HG03520 (cell line): ENCODE measurements around the gene SKOR1.

ENCODE experiments used
- ATAC-seq: cut with Tn5 transposase; IDR thresholded peaks from one replicate; pipeline ENCODE4 v1.9.1; 2021; ENCODE audit warnings: mild to moderate bottlenecking, moderate library complexity; ENCODE audit not compliant: unreplicated experiment

The SKOR1 gene

DNA sequence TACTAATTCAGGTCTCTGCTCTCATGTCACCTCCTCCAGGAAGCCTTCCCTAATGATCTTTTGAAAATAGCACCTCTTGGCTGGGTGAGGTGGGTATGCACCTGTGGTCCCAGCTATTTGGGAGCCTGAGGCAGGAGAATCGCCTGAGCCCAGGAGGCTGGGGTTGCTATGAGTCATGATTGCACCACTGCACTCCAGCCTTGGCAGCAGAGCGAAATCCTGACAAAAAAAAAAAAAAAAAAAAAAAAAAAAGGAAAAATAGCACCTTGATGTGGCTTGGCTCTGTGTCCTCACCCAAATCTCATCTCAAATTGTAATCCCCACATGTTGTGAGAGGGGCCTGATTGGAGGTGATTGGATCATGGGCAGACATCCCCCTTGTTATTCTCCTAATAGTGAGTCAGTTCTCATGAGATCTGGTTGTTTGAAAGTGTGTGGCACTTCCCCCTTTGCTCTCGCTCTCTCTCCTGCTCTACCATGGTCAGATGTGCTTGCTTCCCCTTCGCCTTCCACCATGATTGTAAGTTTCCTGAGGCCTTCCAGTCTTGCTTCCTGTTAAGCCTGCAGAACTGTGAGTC is 25.8 kb downstream of the SKOR1 start:
- ATAC-seq = no peak

- ATAC-seq = no peak
Observed at GRCh38 chr15:67852418-67852817, 27.1 kb downstream of the SKOR1 start.

GRCh38 chr15:67853454-67853853 is 28.1 kb downstream of the SKOR1 start:
- no peak for ATAC-seq

DNA sequence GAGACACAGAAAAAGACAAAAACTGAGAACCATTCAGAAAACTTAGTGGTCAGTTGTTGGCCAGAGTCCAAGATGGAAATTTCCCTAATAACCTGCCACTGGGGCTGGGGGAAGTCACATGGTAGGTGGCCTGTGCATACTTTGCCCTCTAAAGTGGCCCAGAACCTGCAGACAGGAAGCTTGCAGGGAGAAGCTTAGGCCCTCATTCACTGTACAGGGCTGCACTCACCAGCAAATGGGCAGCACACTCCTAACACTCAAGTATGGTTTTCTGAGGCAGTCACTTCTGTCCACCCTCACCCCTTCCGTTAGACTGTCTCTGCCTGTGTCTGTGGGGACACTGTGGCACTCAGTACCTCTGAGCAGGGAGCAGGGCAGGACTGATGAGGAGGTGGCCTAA is 29.0 kb downstream of the SKOR1 start:
- no peak for ATAC-seq

DNA sequence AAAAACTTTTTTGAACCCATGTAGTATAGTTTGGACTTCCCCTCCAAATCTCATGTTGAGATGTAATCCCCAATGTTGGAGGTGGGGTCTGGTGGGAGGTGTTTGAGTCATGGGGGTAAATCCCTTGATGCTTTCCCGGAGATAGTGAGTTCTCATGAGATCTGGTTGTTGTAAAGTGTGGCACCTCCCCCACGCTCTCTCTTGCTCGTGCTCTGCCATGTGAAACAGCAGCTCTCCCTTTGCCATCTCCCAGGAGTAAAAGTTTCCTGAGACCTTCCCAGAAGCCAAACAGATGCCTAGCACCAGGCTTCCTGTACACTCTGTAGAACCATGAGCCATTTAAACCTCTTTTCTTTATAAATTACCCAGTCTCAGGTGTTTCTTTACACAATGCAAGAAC is 30.5 kb downstream of the SKOR1 start:
- ATAC-seq = no peak

- ATAC-seq = no peak
Observed at GRCh38 chr15:67857220-67857619, 31.9 kb downstream of the SKOR1 start.

GRCh38 chr15:67859331-67859946 is 34.1 kb downstream of the SKOR1 start:
- no peak for ATAC-seq

DNA sequence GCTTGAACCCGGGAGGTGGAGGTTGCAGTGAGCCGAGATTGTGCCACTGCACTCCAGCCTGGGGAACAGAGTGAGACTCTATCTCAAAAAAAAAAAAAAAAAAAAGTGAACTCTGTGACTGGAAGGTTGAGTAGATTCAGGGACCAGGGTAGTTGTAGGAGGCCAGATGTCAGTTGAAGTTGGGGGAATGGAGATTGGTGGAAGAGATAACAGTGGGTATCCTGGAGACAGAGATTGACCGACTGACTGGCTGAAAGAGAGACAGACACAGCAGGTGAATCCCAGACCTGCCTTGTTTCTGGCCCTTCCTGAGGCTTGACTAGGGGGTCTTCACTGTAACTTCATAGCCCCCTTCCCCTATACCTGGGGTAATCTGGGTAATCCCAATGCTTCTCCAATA is 36.7 kb downstream of the SKOR1 start:
- ATAC-seq = no peak

DNA sequence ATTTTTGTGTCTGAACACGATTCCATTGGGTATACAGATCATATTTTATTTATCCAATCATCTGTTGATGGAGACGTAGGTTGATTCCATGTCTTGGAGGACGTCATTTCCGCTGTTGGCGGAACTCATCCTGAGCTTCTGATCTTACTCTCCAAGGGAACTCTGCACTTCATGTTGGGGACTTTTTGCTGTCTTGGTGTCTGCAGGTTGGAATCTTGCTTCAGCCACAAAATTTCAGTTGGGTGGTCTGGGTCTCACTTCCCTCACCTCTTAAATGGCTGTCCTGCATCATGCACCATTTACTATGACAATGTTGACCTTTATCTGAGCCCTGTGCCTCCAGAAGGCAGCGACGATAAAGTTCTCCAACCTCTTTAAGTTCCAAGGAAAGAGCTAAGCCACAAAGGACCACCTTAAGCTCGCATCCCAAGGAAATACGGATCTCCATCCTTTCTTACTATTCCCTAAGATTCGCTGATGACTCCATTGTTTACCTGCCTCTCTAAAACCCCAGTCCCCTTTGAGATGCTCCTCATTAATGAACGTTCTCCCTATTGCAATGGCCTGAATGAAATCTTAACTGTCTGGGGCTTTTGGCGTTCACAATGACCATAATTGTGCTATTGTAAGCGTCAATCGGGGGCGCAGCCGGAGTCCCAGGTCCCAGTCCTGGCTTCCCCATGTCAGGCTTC is 37.6 kb downstream of the SKOR1 start:
- no peak for ATAC-seq

DNA sequence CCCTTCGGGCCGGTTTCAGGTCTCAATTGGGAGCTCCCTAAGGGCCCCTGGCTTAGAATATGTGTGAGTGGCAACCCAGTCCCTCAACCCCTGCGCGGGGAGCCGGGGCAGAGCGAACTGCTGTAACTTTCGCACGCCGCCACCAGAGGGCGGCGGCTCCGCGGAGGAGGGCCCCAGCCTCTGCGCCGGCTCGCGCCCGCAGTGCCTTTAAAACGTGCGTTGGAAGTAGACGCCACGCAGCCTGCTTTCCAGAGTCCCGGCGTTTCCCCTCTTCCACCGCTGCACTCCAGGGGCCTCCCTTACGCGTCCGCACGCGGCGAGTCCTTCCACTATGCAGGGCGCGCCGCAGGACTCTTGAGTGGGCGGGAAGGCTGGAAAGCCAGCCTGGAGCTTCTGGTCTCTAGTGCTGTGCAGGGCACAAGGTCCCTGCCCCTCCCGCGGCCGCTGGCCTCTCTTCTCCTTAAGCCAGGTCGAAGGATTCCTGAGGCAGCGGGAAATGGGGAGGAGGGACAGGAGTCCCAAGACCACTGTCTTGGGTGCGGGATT is 38.2 kb downstream of the SKOR1 start:
- peak; percentile 77 for ATAC-seq

DNA sequence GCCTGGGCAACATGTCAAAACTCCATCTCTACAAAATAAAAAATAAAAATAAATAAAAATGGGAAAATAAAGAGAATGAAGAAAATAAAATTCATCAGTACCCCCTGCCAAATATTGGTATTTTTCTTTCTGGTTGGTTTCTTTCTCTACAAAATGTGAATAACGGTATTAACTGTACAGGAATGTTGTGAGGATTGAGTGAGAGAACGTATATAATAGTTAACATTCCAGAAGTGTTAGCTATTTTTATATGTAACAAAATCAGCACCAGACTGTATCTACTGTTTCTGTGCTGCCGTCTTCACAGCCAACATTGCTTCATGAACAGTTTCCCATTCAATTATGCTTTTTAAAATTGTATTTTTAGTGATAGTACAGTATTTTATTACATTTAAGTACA is 40.0 kb downstream of the SKOR1 start:
- ATAC-seq = no peak

GRCh38 chr15:67865766-67866165 is 40.5 kb downstream of the SKOR1 start:
- no peak for ATAC-seq

- ATAC-seq = no peak
Observed at GRCh38 chr15:67869701-67870100, 44.4 kb downstream of the SKOR1 start.

DNA sequence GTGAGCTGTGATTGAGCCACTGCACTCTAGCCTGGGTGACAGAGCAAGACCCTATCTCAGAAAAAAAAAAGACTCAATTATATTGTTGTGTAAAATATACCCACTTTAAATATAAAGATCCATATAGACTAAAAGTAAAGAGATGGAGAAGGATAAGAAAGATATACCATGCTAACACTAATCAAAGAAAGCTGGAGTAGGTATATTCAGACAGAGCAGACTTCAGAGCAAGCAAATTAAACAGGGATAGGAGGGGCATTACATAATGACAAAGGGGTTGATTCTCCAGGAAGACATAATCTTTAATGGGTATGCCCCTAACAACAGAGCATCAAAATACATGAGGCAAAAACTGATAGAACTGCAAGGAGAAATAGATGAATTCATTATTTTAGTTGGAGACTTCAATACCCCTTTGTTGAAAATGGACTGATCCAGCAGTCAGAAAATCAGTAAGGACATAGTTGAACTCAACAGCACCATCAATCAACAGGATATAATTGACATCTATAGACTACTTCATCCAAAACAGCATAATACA is 45.6 kb downstream of the SKOR1 start:
- no peak for ATAC-seq

GRCh38 chr15:67873777-67874176 is 48.5 kb downstream of the SKOR1 start:
- ATAC-seq = no peak

DNA sequence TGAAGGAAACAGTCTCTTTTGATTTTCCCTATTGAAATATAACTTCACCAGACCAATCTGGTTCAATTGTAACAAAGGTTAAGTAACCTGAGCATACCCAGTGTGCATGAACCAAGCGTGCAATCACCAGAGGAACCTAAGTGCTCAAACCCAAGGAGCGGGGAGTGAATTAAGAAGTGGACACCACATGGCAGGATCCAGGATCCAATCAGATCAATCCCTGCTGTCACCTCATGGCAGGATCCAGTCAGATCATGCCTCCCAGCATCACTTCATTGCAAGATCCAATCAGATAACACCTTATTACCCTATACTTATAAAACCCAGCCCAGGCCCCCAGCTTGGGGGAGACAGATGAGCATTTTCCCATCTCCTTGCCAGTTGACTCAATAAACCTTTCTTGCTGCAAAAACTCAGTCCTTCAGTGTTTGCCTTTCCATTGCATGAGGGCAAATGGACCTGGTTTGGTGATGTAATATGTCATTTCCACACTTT is 53.5 kb downstream of the SKOR1 start:
- no peak for ATAC-seq

DNA sequence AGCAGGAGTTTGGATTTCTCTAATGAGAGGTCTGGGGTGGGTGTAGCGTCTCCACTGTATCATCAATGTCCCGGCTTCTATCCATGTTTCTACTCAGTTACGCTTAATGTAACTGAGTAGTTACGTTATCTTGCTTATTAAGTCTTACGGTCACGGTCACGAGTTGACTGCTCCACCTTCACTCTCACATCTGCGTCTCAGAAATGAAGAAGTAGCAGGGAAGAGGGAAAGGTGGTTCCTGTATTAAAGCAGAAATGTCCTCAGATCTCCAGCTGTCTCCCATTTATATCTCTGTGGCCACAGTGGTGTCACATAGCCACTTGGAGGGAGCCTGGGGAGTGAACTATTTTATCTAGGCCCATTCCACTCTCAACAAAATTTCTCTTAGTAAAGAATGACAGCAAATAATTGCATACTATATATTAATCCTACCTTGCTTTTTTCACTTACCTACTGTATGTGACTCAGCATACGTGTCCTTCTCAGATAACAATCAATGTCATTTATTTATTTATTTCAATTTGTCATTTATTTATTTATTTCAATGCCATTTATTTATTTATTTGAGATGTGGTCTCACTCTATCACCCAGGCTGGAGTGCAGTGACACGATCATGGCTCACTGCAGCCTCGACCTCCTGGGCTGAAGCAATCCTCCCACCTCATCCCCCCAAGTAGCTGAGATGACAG is 54.3 kb downstream of the SKOR1 start:
- no peak for ATAC-seq

GRCh38 chr15:67880651-67881182 is 55.4 kb downstream of the SKOR1 start:
- ATAC-seq = no peak

DNA sequence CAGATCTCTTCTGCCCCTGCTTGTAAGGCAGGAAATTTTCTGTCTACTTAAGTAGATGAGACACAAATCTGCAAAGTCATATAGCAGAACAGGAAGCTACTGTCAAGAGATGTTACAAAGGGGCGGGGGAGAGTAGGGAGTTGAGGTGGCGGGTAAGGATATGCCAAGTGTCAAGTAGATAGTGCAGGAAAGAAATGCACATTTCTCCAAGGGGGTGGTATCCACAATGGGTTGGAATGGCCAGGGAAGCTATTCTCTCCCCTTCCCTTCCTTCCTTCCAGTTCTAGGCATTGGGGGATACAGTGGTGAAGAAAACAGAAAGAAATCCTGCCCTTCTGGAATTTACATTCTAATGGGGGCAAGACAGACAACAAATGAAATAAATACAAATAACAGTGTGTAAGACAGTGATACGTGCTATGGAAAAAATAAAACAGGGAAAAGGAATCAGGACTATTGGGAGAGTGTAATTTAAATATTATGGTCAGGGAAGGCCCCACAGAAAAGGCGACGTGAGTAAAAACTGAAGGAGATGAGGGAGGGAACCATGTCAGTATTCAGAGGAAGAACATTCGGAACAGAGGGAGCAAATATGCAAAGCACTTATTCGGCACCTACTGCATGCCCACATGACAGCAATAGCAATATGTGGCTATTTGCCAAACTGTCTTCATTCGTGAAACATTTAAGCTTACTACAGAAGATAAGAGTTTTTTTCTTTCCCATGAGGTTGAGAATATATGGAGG is 57.4 kb downstream of the SKOR1 start:
- ATAC-seq = no peak

GRCh38 chr15:67883234-67883773 is 58.0 kb downstream of the SKOR1 start:
- no peak for ATAC-seq
